GM21360 (cell line): Measurements from ENCODE around the gene LDLRAD2.
"Not testable (repeated sequence)": the region's sequence is repeated elsewhere in the genome, so short reads cannot be mapped to it uniquely, and the experiment has no call there.

Source experiments
- ATAC-seq: cut with Tn5 transposase; IDR thresholded peaks from one replicate; pipeline ENCODE4 v1.9.1; 2021; ENCODE audit warnings: mild to moderate bottlenecking, moderate library complexity; ENCODE audit not compliant: unreplicated experiment

The LDLRAD2 gene

GRCh38 chr1:21823980-21824702 lies 12.1 kb downstream of the LDLRAD2 start:
- no peak for ATAC-seq

DNA sequence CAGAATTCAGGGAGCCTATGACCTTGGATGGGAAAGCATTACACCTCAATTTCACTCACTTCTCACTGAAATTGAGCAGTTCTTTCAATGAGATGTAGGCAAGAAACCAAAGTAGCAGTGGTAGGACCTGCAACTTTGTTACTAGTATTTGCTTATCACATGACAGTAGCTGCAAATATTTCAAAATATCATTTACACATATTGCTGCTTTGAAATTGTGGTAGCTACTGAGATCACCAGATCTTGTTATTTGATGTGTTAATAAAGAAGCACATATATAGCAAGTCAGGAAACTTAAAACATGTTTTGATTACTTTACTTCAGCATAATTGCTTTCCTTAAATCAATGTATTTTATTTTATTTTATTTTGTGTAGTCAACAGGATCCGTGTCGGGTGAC lies 12.9 kb downstream of the LDLRAD2 start:
- no peak for ATAC-seq

- ATAC-seq: no peak
Measured at GRCh38 chr1:21825393-21825792, 13.3 kb downstream of the LDLRAD2 start.

DNA sequence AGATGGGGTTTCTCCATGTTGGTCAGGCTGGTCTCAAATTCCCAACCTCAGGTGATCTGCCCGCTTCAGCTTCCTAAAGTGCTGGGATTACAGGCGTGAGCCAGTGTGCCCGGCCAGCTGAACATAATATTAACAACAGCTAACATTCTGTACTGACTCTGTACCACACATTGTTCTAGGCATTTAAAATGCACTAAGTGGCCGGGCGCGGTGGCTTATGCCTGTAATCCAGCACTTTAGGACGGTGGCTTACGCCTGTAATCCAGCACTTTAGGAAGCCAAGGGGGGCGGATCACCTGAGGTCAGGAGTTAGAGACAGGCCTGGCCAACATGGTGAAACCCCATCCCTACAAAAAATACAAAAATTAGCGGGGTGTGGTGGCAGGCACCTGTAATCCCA lies 14.6 kb downstream of the LDLRAD2 start:
- ATAC-seq: not testable (repeated sequence)

GRCh38 chr1:21827141-21827679 lies 15.1 kb downstream of the LDLRAD2 start:
- ATAC-seq: no peak

GRCh38 chr1:21828075-21828474 lies 16.0 kb downstream of the LDLRAD2 start:
- no peak for ATAC-seq

GRCh38 chr1:21828506-21829210 lies 16.6 kb downstream of the LDLRAD2 start:
- no peak for ATAC-seq

DNA sequence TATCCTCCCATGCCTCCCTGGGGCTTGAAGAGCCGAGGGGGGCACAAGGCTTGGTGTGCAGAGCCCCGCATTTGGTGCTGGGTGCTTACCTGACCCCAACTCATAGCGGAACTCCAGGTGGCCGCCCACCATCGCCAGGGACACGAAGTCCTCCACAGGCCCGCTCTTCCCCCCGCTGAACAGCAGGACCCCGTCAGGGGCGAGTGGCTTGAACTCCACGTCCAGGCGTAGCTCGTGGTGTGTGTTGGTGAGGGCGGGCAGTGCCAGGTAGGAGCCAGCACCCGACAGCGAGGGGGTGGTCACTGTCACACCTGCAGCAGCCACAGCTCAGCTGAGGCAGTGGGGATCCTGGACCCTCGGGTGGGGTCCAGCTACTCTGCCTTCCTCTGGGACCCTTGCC lies 17.2 kb downstream of the LDLRAD2 start:
- no peak for ATAC-seq

DNA sequence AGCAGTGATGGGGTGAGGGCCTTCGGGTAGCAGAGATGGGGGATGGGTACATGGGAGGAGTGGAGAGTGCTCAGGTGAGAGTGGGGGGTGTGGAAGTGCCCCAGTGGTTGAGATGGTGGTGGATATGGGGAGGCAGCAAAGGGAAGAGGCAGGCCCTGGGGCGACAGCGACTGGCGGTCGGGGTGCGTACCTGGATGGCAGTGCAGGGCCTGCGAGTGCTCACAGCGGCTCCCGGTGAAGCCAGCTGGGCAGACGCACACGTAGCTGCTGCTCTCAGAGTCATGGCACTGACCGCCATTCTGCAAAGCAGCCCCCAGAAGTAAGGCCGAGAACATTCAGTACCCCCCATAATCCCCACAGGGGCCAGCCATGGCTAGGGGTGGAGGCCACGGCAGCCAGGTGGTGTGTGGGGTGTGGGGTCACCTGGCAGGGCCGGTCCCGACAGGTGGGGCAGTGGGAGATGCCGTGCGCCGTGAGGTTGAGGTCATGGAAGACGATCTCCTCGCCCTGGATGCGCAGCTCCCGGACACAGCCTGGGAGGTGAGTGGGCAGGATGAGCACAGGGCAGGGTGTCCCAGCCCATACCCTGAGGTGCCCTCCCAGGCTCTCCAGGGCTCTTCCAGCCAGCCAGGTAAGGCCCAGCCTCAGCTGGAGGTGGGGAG lies 18.9 kb downstream of the LDLRAD2 start:
- no peak for ATAC-seq

GRCh38 chr1:21831454-21831970 lies 19.4 kb downstream of the LDLRAD2 start:
- no peak for ATAC-seq

GRCh38 chr1:21833392-21833976 lies 21.4 kb downstream of the LDLRAD2 start:
- ATAC-seq: no peak

DNA sequence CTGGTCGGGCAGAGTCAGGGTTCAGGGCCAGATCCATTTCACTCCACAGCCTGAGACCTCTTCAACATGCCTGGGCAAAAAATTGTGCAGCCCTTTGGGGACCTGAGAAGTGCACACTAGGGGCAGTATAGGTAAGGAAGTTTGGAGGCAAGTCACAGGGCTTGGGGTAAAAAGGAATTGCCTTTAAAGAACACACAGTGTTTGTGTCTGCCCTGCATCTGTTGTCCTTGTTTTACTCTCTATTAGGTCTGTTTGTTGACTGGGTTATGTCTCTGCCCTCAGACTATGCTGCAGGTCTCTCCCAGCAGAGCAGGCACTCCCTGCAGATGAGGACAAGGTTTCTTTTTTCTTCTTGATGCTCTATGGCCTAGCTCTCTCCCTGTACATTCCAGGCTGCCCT lies 22.0 kb downstream of the LDLRAD2 start:
- ATAC-seq: no peak

GRCh38 chr1:21834666-21835065 lies 22.6 kb downstream of the LDLRAD2 start:
- no peak for ATAC-seq

- no peak for ATAC-seq
Measured at GRCh38 chr1:21836010-21836409, 23.9 kb downstream of the LDLRAD2 start.

DNA sequence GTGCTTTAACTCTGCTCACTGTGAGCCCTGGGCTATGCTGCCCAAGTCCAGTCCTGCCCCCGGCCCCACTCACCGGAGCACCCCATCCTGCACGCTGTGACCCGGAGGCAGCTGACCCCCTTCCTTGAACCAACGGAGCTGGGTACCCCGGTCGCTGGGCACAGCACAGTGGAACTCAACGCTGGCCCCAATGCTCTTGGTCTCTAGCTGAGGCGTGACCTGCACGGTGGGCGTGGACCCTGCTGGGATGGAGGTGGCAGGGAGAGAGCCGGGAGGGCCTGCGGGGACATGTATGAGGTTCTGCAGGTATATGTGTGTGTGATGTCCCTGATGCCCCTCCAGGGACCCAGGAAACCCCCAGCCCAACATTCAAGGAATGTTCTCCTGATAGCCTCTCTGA lies 24.7 kb downstream of the LDLRAD2 start:
- ATAC-seq: no peak

DNA sequence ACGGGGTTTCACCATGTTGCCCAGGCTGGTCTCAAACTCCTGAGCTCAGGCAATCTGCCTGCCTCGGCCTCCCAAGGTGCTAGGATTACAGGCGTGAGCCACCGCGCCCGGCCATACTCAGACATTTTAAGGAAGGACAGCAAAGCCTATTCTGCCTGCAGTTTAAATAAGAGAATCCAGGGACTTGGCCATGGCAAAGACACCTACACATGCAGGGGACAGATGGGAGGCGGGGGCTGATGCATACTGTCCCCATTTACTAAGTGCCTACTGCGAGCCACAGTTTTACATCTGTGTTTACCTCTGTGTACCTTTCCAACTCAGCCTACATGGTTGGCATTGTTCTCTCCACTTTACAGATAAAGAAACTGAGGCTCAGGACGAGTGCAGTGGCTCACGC lies 25.4 kb downstream of the LDLRAD2 start:
- no peak for ATAC-seq

- ATAC-seq: no peak
Measured at GRCh38 chr1:21838359-21839157, 26.5 kb downstream of the LDLRAD2 start.

GRCh38 chr1:21839337-21840037 lies 27.4 kb downstream of the LDLRAD2 start:
- no peak for ATAC-seq

GRCh38 chr1:21840981-21841380 lies 28.9 kb downstream of the LDLRAD2 start:
- ATAC-seq: no peak
